ENCODE measurements around the gene SNIP1. TPM values are rescaled to one million over a fixed set of nuclear protein-coding genes. Genes with fewer than 3 reads are reported as not detected.
"Not testable (repeated sequence)": the region's sequence is repeated elsewhere in the genome, so short reads cannot be mapped to it uniquely, and the experiment has no call there.

Gene SNIP1
- 5.8 TPM for polyA plus RNA-seq (2012; ENCODE audit: missing spikeins)

DNA sequence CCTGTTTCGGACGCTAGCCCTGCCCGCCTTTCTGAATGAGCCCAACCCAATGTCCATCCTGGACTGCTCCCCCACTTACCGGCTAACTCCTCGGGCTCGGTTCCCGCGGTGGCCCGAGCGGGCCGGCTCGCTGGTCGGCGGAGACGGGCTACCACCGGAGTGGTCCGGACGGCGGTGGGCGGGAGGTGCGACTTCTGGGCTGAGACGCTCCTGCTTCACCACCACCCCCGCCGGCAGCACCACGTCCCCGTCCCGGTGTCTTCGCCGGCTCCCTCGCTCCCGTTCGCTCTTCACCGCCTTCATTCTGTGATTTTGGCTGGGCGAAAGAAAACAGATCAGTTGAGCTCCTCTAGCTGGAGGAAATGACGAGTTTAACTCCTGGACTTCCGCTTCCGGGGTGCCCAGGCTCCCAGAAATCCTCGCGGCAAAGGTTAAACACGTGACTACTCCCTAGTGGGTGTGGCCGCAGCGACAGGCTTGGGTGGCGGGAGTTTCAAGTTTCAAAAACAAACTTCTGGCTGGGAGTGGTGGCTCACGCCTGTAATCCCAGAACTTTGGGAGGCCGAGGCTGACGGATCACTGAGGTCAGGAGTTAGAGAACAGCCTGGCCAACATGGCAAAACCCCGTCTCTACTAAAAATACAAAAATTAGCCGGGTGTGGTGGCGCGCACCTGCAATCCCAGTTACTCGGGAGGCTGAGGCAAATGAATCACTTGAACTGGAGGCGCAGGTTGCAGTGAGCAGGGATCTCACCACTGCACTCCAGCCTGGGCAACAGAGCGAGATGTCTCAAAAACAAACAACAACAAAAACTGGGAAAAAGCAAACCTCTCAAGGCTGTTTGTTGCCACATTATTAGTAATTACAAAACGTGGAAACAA lies at the start of gene SNIP1:
Gene SNIP1, minus strand, starts transcription at position 367 of the 882 bp plus-strand sequence. Its CDS starts 64 bp downstream, at position 303.
- peak; percentile 93 for FAIRE-seq
- peak; percentile 87 for TF ChIP-seq POLR2A (IDR thresholded peaks at IDR 0.05; ENCODE audit: low read depth, low read length)
- peak; percentile 89 for TF ChIP-seq POLR2AphosphoS5 (IDR thresholded peaks at IDR 0.05; ENCODE audit: low read depth, low read length)
- TF ChIP-seq TAF1 (IDR thresholded peaks at IDR 0.05; ENCODE audit: borderline replicate concordance, low read depth, low read length) = peak; percentile 61; the same call in 1 of the 2 replicates
- peak; percentile 92 for DNase-seq (ENCODE audit: insufficient read length)

DNA sequence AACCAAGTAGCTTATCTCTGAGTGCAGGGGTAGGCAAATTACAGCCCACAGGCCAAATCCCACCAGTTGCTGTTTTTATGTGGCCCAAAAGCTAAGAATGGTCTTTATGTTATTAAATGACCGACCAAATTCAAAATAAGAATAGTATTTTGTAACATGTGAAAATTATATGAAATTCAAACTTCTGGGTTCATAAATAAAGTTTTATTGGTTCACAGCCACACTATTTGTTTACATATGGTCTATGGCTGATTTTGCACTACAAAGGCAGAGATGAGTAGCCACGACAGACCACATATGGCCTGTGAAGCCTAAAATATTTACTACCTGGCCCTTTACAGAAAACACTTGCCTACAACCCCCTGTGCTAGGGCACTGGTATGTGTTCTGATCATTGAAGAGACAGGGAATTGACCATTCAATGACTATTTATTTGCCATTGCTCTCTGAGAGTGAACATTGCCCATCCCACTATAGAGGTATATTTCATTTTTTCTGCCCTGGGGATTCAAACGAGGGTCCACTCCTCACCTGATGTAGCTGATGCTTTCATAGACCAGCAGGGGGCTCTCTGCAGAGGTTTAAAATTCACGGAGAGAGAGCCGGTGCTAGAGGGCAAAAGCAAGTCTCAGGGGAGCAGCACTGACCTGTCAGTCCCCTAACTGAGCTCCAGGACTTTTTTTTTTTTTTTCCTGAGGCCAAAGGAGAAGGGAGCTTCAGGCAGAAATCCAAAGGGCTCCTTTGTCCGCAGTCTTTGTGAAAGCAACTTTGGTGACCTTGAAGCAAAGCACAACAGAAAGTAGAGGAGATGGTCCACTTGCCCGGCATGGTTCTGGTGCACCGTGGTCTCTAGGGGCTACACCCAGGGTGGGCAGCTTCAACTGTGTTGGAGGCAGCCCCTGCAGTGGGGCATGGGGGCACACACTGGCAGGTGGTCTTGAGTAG lies 48.9 kb upstream of the SNIP1 start:
- TF ChIP-seq POLR2AphosphoS5 (IDR thresholded peaks at IDR 0.05; ENCODE audit: low read depth, low read length) (no peak), POLR2A (IDR thresholded peaks at IDR 0.05; ENCODE audit: low read depth, low read length) (no peak), TAF1 (IDR thresholded peaks at IDR 0.05; ENCODE audit: borderline replicate concordance, low read depth, low read length) (no peak)
- FAIRE-seq (no peak), DNase-seq (ENCODE audit: insufficient read length) (peak; percentile 38)

GRCh38 chr1:37601441-37601840 lies 47.3 kb upstream of the SNIP1 start:
- FAIRE-seq (no peak), DNase-seq (ENCODE audit: insufficient read length) (no peak)
- no peak for TF ChIP-seq POLR2A (IDR thresholded peaks at IDR 0.05; ENCODE audit: low read depth, low read length)
- TF ChIP-seq TAF1 (IDR thresholded peaks at IDR 0.05; ENCODE audit: borderline replicate concordance, low read depth, low read length) = no peak
- TF ChIP-seq POLR2AphosphoS5 (IDR thresholded peaks at IDR 0.05; ENCODE audit: low read depth, low read length) = no peak

GRCh38 chr1:37599940-37600339 lies 45.8 kb upstream of the SNIP1 start:
- DNase-seq (ENCODE audit: insufficient read length) (no peak), FAIRE-seq (no peak)
- TF ChIP-seq POLR2AphosphoS5 (IDR thresholded peaks at IDR 0.05; ENCODE audit: low read depth, low read length) = no peak
- no peak for TF ChIP-seq TAF1 (IDR thresholded peaks at IDR 0.05; ENCODE audit: borderline replicate concordance, low read depth, low read length)

- no peak for FAIRE-seq
- no peak for TF ChIP-seq POLR2AphosphoS5 (IDR thresholded peaks at IDR 0.05; ENCODE audit: low read depth, low read length)
- no peak for DNase-seq (ENCODE audit: insufficient read length)
These were observed 42.1 kb upstream of the SNIP1 start for GRCh38 chr1:37596182-37596667.

DNA sequence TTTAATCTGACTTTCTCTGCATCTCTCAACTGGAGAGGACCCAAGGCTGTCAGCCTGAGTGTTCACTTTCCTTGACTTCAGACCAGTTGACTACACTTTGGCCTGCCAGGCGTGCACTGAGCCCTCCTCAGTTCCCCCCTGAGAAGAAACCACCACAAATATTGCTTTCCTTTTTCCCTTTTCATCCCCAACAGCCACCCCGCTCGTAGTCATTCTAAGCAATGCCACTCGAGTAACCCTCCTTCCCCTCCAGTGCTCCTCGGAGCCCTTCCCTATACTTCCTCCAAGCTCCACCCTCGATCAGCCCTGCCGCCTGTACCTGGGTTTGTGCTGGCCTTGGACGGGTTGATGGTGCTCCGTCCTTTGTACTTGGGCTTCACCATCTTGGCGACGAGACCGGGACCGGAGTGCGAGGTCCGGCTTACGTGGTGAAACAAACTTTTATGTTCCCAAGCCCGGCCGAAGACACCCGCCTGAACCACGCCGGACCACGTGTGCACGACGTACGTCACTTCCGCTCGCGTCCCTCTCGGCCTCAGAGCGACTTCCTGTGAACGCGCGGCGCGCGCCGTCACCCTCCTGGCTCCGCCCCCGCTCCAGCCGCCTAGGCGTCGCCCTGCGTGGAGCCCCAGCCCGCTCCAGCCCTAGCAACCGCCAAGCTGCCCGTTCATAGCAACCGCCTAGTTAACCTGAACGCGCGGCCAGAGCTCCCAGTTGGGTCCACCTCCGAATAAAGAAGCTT lies 41.5 kb upstream of the SNIP1 start, which contains the start of gene GNL2:
Gene GNL2, minus strand, starts transcription at position 498 of the 742 bp plus-strand sequence. Its CDS starts 115 bp downstream, at position 383.
- FAIRE-seq (peak; percentile 98), DNase-seq (ENCODE audit: insufficient read length) (peak; percentile 95)
- TF ChIP-seq POLR2AphosphoS5 (IDR thresholded peaks at IDR 0.05; ENCODE audit: low read depth, low read length) (peak; percentile 92), TAF1 (IDR thresholded peaks at IDR 0.05; ENCODE audit: borderline replicate concordance, low read depth, low read length) (peak; percentile 72), POLR2A (IDR thresholded peaks at IDR 0.05; ENCODE audit: low read depth, low read length) (peak; percentile 95)

GRCh38 chr1:37593726-37594125 lies 39.6 kb upstream of the SNIP1 start:
- no peak for TF ChIP-seq POLR2AphosphoS5 (IDR thresholded peaks at IDR 0.05; ENCODE audit: low read depth, low read length)
- TF ChIP-seq POLR2A (IDR thresholded peaks at IDR 0.05; ENCODE audit: low read depth, low read length) = no peak
- no peak for TF ChIP-seq TAF1 (IDR thresholded peaks at IDR 0.05; ENCODE audit: borderline replicate concordance, low read depth, low read length)
- DNase-seq (ENCODE audit: insufficient read length) (no peak), FAIRE-seq (no peak)

- DNase-seq (ENCODE audit: insufficient read length) (no peak), FAIRE-seq (no peak)
- TF ChIP-seq POLR2AphosphoS5 (IDR thresholded peaks at IDR 0.05; ENCODE audit: low read depth, low read length) (no peak), POLR2A (IDR thresholded peaks at IDR 0.05; ENCODE audit: low read depth, low read length) (no peak), TAF1 (IDR thresholded peaks at IDR 0.05; ENCODE audit: borderline replicate concordance, low read depth, low read length) (no peak)
These were observed 34.8 kb upstream of the SNIP1 start for GRCh38 chr1:37588939-37589338.

DNA sequence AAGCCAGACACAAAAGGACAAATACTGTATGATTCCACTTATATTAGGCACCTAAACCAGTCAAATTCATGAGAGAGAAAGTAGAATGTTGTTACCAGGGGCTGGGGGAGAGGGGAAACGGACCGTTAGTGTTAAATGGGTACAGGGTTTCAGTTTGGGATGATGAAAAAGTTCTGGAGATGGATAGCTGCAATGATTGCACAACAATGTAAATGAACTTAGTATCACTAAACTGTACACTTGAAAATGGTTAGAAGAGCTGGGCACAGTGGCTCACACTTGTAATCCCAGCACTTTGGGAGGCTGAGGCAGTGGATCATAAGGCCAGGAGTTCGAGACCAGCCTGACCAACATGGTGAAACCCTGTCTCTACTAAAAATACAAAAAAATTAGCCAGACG lies 30.5 kb upstream of the SNIP1 start:
- not testable (repeated sequence) for FAIRE-seq; DNase-seq (ENCODE audit: insufficient read length)

DNA sequence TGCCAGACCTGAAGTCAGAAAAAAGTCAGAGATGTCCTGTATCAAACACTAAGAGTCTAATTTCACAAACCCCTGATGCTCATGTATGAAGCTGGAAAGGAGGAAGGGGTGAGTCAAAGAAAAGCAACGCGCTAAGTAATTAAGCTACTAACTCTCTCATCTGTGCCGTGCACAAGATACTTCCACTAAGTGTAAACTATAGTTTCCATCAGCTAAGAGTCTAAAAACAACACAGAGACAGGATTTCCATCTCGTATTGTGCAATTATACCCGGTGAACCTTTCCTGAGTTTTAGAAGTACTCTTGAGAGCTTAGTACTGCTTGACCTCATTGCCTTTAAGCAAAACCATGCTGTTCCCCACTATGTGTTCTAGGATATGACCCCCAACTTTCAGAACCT lies 21.6 kb upstream of the SNIP1 start:
- FAIRE-seq (no peak), DNase-seq (ENCODE audit: insufficient read length) (no peak)
- no peak for TF ChIP-seq POLR2AphosphoS5 (IDR thresholded peaks at IDR 0.05; ENCODE audit: low read depth, low read length)
- TF ChIP-seq POLR2A (IDR thresholded peaks at IDR 0.05; ENCODE audit: low read depth, low read length) = no peak
- no peak for TF ChIP-seq TAF1 (IDR thresholded peaks at IDR 0.05; ENCODE audit: borderline replicate concordance, low read depth, low read length)
